RWPE2 (cell line): ENCODE results near the gene TSEN15.
A peak's percentile ranks its signal among the peaks of the same experiment; 100 is the strongest.

Experiments
- ATAC-seq: fragments of 200-7000 bp; cut with Tn5 transposase; 3 replicates; pipeline ENCODE4 v1.9.1; 2021; ENCODE audit warnings: low read depth
- DNase-seq: peaks from one replicate; pipeline ENCODE4 v3.0.0-alpha.2; 2020; ENCODE audit warnings: low spot score
- H3K27ac ChIP-seq: fragments of 450-650 bp; 2 replicates; pipeline ENCODE4 v1.5.1; 2017; ENCODE audit warnings: mild to moderate bottlenecking; ENCODE audit not compliant: poor library complexity, severe bottlenecking
- H3K27me3 ChIP-seq: fragments of 250-450 bp; sonication (Bioruptor Pico); 2 replicates; pipeline ENCODE4 v1.5.1; 2021; ENCODE audit warnings: mild to moderate bottlenecking, moderate library complexity; ENCODE audit not compliant: insufficient read depth, poor library complexity, severe bottlenecking
- H3K36me3 ChIP-seq: fragments of 250-450 bp; sonication (Bioruptor Pico); 2 replicates; pipeline ENCODE4 v1.5.1; 2020; ENCODE audit warnings: low read depth, mild to moderate bottlenecking, moderate library complexity
- H3K4me1 ChIP-seq: fragments of 250-450 bp; sonication (Bioruptor Pico); 2 replicates; pipeline ENCODE4 v1.5.1; 2021; ENCODE audit warnings: mild to moderate bottlenecking, moderate library complexity; ENCODE audit not compliant: insufficient read depth, poor library complexity, severe bottlenecking
- H3K4me3 ChIP-seq: fragments of 250-450 bp; sonication (Bioruptor Pico); 2 replicates; pipeline ENCODE4 v1.5.1; 2021; ENCODE audit warnings: mild to moderate bottlenecking, moderate library complexity; ENCODE audit not compliant: severe bottlenecking
- H3K9me3 ChIP-seq: fragments of 250-450 bp; sonication (Bioruptor Pico); 2 replicates; pipeline ENCODE4 v1.5.1; 2021; ENCODE audit warnings: mild to moderate bottlenecking, moderate library complexity; ENCODE audit not compliant: severe bottlenecking
- CTCF ChIP-seq: fragments of 450-650 bp; IDR thresholded peaks from one replicate; pipeline ENCODE4 v1.5.1; 2017; ENCODE audit warnings: mild to moderate bottlenecking, moderate library complexity; ENCODE audit not compliant: poor library complexity, severe bottlenecking

TSEN15 gene

GRCh38 chr1:184035719-184036516 lies 15.6 kb upstream of the TSEN15 start:
- no peaks in the 10 kb centered on the region for H3K36me3 ChIP-seq
- no peaks in the 10 kb centered on the region for H3K4me1 ChIP-seq
- DNase-seq (no peak), ATAC-seq (no peak; the same call in 2 of the 3 replicates)
- peaks cover 52% of the 10 kb centered on the region for H3K27me3 ChIP-seq
- H3K27ac ChIP-seq: no peak overlapping the region
- H3K9me3 ChIP-seq: no peaks in the 10 kb centered on the region
- H3K4me3 ChIP-seq: peak overlapping the region; percentile 28
- no peak for TF ChIP-seq CTCF

- peak overlapping the region; percentile 28 for H3K4me3 ChIP-seq
- no peak for TF ChIP-seq CTCF
- no peaks in the 10 kb centered on the region for H3K36me3 ChIP-seq
- peaks cover 52% of the 10 kb centered on the region for H3K27me3 ChIP-seq
- H3K9me3 ChIP-seq: no peaks in the 10 kb centered on the region
- H3K4me1 ChIP-seq: no peaks in the 10 kb centered on the region
- ATAC-seq (peak; percentile 51), DNase-seq (no peak)
- H3K27ac ChIP-seq: no peak overlapping the region
Observed at GRCh38 chr1:184036517-184036949, 15.0 kb upstream of the TSEN15 start.

GRCh38 chr1:184037849-184038591 lies 13.5 kb upstream of the TSEN15 start:
- no peak for TF ChIP-seq CTCF
- no peak for ATAC-seq
- H3K9me3 ChIP-seq: no peaks in the 10 kb centered on the region
- H3K27me3 ChIP-seq: peaks cover 49% of the 10 kb centered on the region
- no peaks in the 10 kb centered on the region for H3K4me1 ChIP-seq
- no peak overlapping the region for H3K27ac ChIP-seq
- no peaks in the 10 kb centered on the region for H3K36me3 ChIP-seq
- no peak overlapping the region for H3K4me3 ChIP-seq
- DNase-seq: no peak

GRCh38 chr1:184039126-184039525 lies 12.4 kb upstream of the TSEN15 start:
- Histone ChIP-seq H3K4me1 (no peaks in the 10 kb centered on the region), H3K27ac (no peak overlapping the region), H3K9me3 (no peaks in the 10 kb centered on the region), H3K27me3 (peaks cover 39% of the 10 kb centered on the region), H3K36me3 (no peaks in the 10 kb centered on the region), H3K4me3 (no peak overlapping the region)
- TF ChIP-seq CTCF: no peak
- ATAC-seq: no peak
- DNase-seq: no peak
